Measurements from ENCODE around the gene PRG3.
"Not testable (repeated sequence)": the region's sequence is repeated elsewhere in the genome, so short reads cannot be mapped to it uniquely, and the experiment has no call there.

Gene PRG3

GRCh38 chr11:57387289-57388030, 6.5 kb upstream of the PRG3 start:
- DNase-seq (ENCODE audit: low spot score): no peak

- no peak for DNase-seq (ENCODE audit: low spot score)
Measured at GRCh38 chr11:57386178-57386940, 5.4 kb upstream of the PRG3 start.

GRCh38 chr11:57379732-57380131, 1.2 kb downstream of the PRG3 start:
- DNase-seq (ENCODE audit: low spot score): no peak

- no peak for DNase-seq (ENCODE audit: low spot score)
Measured at GRCh38 chr11:57378186-57378585, 2.8 kb downstream of the PRG3 start.

GRCh38 chr11:57377107-57377506, 3.8 kb downstream of the PRG3 start:
- DNase-seq (ENCODE audit: low spot score): no peak

- no peak for DNase-seq (ENCODE audit: low spot score)
Measured at GRCh38 chr11:57376095-57377090, 4.6 kb downstream of the PRG3 start.

- no peak for DNase-seq (ENCODE audit: low spot score)
Measured at GRCh38 chr11:57375490-57375889, 5.5 kb downstream of the PRG3 start.

GRCh38 chr11:57374966-57375365, 6.0 kb downstream of the PRG3 start:
- no peak for DNase-seq (ENCODE audit: low spot score)

- no peak for DNase-seq (ENCODE audit: low spot score)
Measured at GRCh38 chr11:57373146-57373545, 7.8 kb downstream of the PRG3 start.

- DNase-seq (ENCODE audit: low spot score): no peak
Measured at GRCh38 chr11:57370941-57371340, 10.0 kb downstream of the PRG3 start.

- no peak for DNase-seq (ENCODE audit: low spot score)
Measured at GRCh38 chr11:57370251-57370650, 10.7 kb downstream of the PRG3 start.

- no peak for DNase-seq (ENCODE audit: low spot score)
Measured at GRCh38 chr11:57368845-57369232, 12.1 kb downstream of the PRG3 start.

GRCh38 chr11:57368106-57368844, 12.7 kb downstream of the PRG3 start:
- DNase-seq (ENCODE audit: low spot score): no peak

- no peak for DNase-seq (ENCODE audit: low spot score)
Measured at GRCh38 chr11:57364851-57365660, 15.9 kb downstream of the PRG3 start.

GRCh38 chr11:57363131-57364080, 17.5 kb downstream of the PRG3 start:
- no peak for DNase-seq (ENCODE audit: low spot score)

GRCh38 chr11:57361926-57362325, 19.0 kb downstream of the PRG3 start:
- DNase-seq (ENCODE audit: low spot score): no peak

GRCh38 chr11:57361420-57361819, 19.5 kb downstream of the PRG3 start:
- not testable (repeated sequence) for DNase-seq (ENCODE audit: low spot score)

GRCh38 chr11:57360991-57361390, 20.0 kb downstream of the PRG3 start:
- DNase-seq (ENCODE audit: low spot score): no peak

GRCh38 chr11:57359896-57360690, 20.9 kb downstream of the PRG3 start:
- no peak for DNase-seq (ENCODE audit: low spot score)

All from left forelimb (tissue), 1 donor.